ENCODE measurements around the gene MMS19. TPM values are rescaled to one million over a fixed set of nuclear protein-coding genes. Genes with fewer than 3 reads are reported as not detected.
A peak's percentile ranks its signal among the peaks of the same experiment; 100 is the strongest.

The MMS19 gene
- total RNA-seq, 1 donor: 82.0 TPM

DNA sequence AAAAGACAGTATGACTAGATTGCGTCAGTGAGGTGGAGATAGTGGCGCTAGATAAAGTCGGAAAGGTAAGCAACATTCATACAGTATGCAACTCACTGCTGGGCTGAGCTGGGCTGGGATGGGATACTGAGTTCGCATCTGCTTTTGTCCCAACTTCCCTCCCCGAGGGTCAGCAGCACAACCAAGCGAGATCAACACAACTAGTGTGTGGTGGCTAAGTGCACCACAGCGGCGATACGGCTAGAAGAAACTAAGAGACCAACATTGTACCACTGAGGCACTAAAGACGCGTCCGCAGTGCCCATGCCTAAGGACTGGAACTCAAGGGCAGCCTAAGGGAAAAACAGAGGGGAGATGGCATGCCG, 52.9 kb downstream of the MMS19 start:
- no peak for TF ChIP-seq CTCF (IDR thresholded peaks at IDR 0.05; ENCODE audit: insufficient read depth, low read depth, low read length)
- peak overlapping the region; percentile 99 for H3K4me3 ChIP-seq (ENCODE audit: low read depth, low read length)
- DNase-seq (ENCODE audit: low read depth): no peak

DNA sequence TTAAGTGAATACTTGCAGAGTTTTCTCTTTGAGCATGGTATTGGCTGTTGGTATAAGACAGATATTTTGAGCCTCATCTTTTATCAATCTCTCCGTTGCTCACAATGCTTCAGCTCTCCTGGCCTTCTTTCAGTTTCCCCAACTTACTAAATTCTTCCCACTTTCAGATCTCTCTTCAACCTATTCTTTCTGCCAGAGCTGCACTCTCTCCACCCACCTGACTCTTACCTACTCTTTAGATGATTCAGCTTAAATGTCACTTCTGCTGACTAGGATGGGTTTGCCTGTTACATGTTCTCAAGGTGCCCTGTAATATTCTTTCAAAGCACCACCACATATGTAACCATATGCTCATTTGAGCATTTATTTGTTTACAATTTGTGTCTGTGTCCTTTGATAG, 54.0 kb downstream of the MMS19 start:
- TF ChIP-seq CTCF (IDR thresholded peaks at IDR 0.05; ENCODE audit: insufficient read depth, low read depth, low read length): no peak
- no peak for DNase-seq (ENCODE audit: low read depth)
- no peak overlapping the region for H3K4me3 ChIP-seq (ENCODE audit: low read depth, low read length)

GRCh38 chr10:97442277-97442676, 55.9 kb downstream of the MMS19 start:
- DNase-seq (ENCODE audit: low read depth): no peak
- no peak overlapping the region for H3K4me3 ChIP-seq (ENCODE audit: low read depth, low read length)
- no peak for TF ChIP-seq CTCF (IDR thresholded peaks at IDR 0.05; ENCODE audit: insufficient read depth, low read depth, low read length)

- TF ChIP-seq CTCF (IDR thresholded peaks at IDR 0.05; ENCODE audit: insufficient read depth, low read depth, low read length): no peak
- no peak for DNase-seq (ENCODE audit: low read depth)
Measured at GRCh38 chr10:97435211-97435610, 63.0 kb downstream of the MMS19 start.

GRCh38 chr10:97434557-97434956, 63.7 kb downstream of the MMS19 start:
- no peak for TF ChIP-seq CTCF (IDR thresholded peaks at IDR 0.05; ENCODE audit: insufficient read depth, low read depth, low read length)
- H3K4me3 ChIP-seq (ENCODE audit: low read depth, low read length): no peak overlapping the region
- no peak for DNase-seq (ENCODE audit: low read depth)

More at GRCh38 chr10:97435211-97435610, 63.0 kb downstream of the MMS19 start:
- H3K4me3 ChIP-seq (ENCODE audit: low read depth, low read length): no peak overlapping the region

GRCh38 chr10:97434055-97434454, 64.2 kb downstream of the MMS19 start:
- TF ChIP-seq CTCF (IDR thresholded peaks at IDR 0.05; ENCODE audit: insufficient read depth, low read depth, low read length): no peak
- no peak for DNase-seq (ENCODE audit: low read depth)
- H3K4me3 ChIP-seq (ENCODE audit: low read depth, low read length): no peak overlapping the region

DNA sequence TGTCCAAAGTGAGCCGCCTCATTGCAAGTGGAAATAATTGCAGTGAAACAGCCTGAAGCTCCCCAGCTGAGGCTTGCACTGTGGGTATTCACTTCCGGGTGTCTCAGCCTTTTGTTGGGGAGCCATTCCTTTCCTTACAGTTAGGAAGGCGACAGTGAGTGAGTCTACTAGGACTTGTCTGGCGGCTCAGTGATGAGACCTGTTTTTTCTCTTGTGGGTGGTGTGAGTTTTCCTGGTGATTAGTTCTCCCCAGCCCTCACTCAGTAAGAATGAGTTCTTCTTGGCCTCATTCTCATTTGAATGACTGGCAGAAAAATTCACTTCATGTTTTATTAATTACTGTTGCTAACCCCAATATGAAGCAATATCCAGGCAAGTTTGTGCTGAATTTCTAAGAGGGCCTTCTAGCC, 69.6 kb downstream of the MMS19 start:
- H3K4me3 ChIP-seq (ENCODE audit: low read depth, low read length): peak overlapping the region; percentile 93
- TF ChIP-seq CTCF (IDR thresholded peaks at IDR 0.05; ENCODE audit: insufficient read depth, low read depth, low read length): no peak
- peak; percentile 26 for DNase-seq (ENCODE audit: low read depth)

All from fibroblast of villous mesenchyme (primary cell).